ENCODE measurements around the gene PARP15.

Gene PARP15

GRCh38 chr3:122594025-122594424 lies 16.6 kb downstream of the PARP15 start:
- H3K27ac ChIP-seq (ENCODE audit: low read length): no peak overlapping the region
- no peaks in the 10 kb centered on the region for H3K4me1 ChIP-seq (ENCODE audit: control insufficient read depth in 1 of 2, insufficient read depth in 2 of 2, low read length in 2 of 2)
- H3K9me3 ChIP-seq (ENCODE audit: control insufficient read depth in 1 of 2, low read length in 2 of 2): peaks cover 0 to 2% of the 10 kb centered on the region in 2 donors
- H3K4me3 ChIP-seq (ENCODE audit: low read depth in 1 of 2, low read length in 2 of 2): no peak overlapping the region
- H3K36me3 ChIP-seq (ENCODE audit: control insufficient read depth in 1 of 2, insufficient read depth in 2 of 2, low read length in 2 of 2): no peaks in the 10 kb centered on the region
- no peaks in the 10 kb centered on the region for H3K27me3 ChIP-seq (ENCODE audit: low read depth, low read length)

- peaks cover 0 to 2% of the 10 kb centered on the region in 2 donors for H3K9me3 ChIP-seq (ENCODE audit: control insufficient read depth in 1 of 2, low read length in 2 of 2)
- no peak overlapping the region for H3K27ac ChIP-seq (ENCODE audit: low read length)
- H3K4me3 ChIP-seq (ENCODE audit: low read depth in 1 of 2, low read length in 2 of 2): no peak overlapping the region
- H3K36me3 ChIP-seq (ENCODE audit: control insufficient read depth in 1 of 2, insufficient read depth in 2 of 2, low read length in 2 of 2): no peaks in the 10 kb centered on the region
- no peaks in the 10 kb centered on the region for H3K27me3 ChIP-seq (ENCODE audit: low read depth, low read length)
- no peaks in the 10 kb centered on the region for H3K4me1 ChIP-seq (ENCODE audit: control insufficient read depth in 1 of 2, insufficient read depth in 2 of 2, low read length in 2 of 2)
Observed at GRCh38 chr3:122598151-122598550, 20.7 kb downstream of the PARP15 start.

- H3K9me3 ChIP-seq (ENCODE audit: control insufficient read depth in 1 of 2, low read length in 2 of 2): peaks cover 0 to 2% of the 10 kb centered on the region in 2 donors
- no peaks in the 10 kb centered on the region for H3K36me3 ChIP-seq (ENCODE audit: control insufficient read depth in 1 of 2, insufficient read depth in 2 of 2, low read length in 2 of 2)
- H3K4me3 ChIP-seq (ENCODE audit: low read depth in 1 of 2, low read length in 2 of 2): no peak overlapping the region
- no peak overlapping the region for H3K27ac ChIP-seq (ENCODE audit: low read length)
- H3K27me3 ChIP-seq (ENCODE audit: low read depth, low read length): no peaks in the 10 kb centered on the region
- H3K4me1 ChIP-seq (ENCODE audit: control insufficient read depth in 1 of 2, insufficient read depth in 2 of 2, low read length in 2 of 2): no peaks in the 10 kb centered on the region
Observed at GRCh38 chr3:122598556-122598955, 21.1 kb downstream of the PARP15 start.

GRCh38 chr3:122602011-122602710 lies 24.7 kb downstream of the PARP15 start:
- Histone ChIP-seq H3K27ac (ENCODE audit: low read length) (no peak overlapping the region), H3K4me3 (ENCODE audit: low read depth in 1 of 2, low read length in 2 of 2) (no peak overlapping the region), H3K9me3 (ENCODE audit: control insufficient read depth in 1 of 2, low read length in 2 of 2) (no peaks in the 10 kb centered on the region), H3K4me1 (ENCODE audit: control insufficient read depth in 1 of 2, insufficient read depth in 2 of 2, low read length in 2 of 2) (no peaks in the 10 kb centered on the region), H3K27me3 (ENCODE audit: low read depth, low read length) (no peaks in the 10 kb centered on the region), H3K36me3 (ENCODE audit: control insufficient read depth in 1 of 2, insufficient read depth in 2 of 2, low read length in 2 of 2) (no peaks in the 10 kb centered on the region)

GRCh38 chr3:122603056-122603455 lies 25.6 kb downstream of the PARP15 start:
- Histone ChIP-seq H3K9me3 (ENCODE audit: control insufficient read depth in 1 of 2, low read length in 2 of 2) (no peaks in the 10 kb centered on the region), H3K4me3 (ENCODE audit: low read depth in 1 of 2, low read length in 2 of 2) (no peak overlapping the region), H3K4me1 (ENCODE audit: control insufficient read depth in 1 of 2, insufficient read depth in 2 of 2, low read length in 2 of 2) (no peaks in the 10 kb centered on the region), H3K27me3 (ENCODE audit: low read depth, low read length) (no peaks in the 10 kb centered on the region), H3K36me3 (ENCODE audit: control insufficient read depth in 1 of 2, insufficient read depth in 2 of 2, low read length in 2 of 2) (no peaks in the 10 kb centered on the region), H3K27ac (ENCODE audit: low read length) (no peak overlapping the region)

- no peaks in the 10 kb centered on the region for H3K9me3 ChIP-seq (ENCODE audit: control insufficient read depth in 1 of 2, low read length in 2 of 2)
- no peaks in the 10 kb centered on the region for H3K4me1 ChIP-seq (ENCODE audit: control insufficient read depth in 1 of 2, insufficient read depth in 2 of 2, low read length in 2 of 2)
- no peaks in the 10 kb centered on the region for H3K36me3 ChIP-seq (ENCODE audit: control insufficient read depth in 1 of 2, insufficient read depth in 2 of 2, low read length in 2 of 2)
- no peak overlapping the region for H3K27ac ChIP-seq (ENCODE audit: low read length)
- H3K27me3 ChIP-seq (ENCODE audit: low read depth, low read length): no peaks in the 10 kb centered on the region
- H3K4me3 ChIP-seq (ENCODE audit: low read depth in 1 of 2, low read length in 2 of 2): no peak overlapping the region
Observed at GRCh38 chr3:122606330-122606729, 28.9 kb downstream of the PARP15 start.

- no peaks in the 10 kb centered on the region for H3K36me3 ChIP-seq (ENCODE audit: control insufficient read depth in 1 of 2, insufficient read depth in 2 of 2, low read length in 2 of 2)
- H3K27me3 ChIP-seq (ENCODE audit: low read depth, low read length): no peaks in the 10 kb centered on the region
Observed at GRCh38 chr3:122608916-122609315, 31.5 kb downstream of the PARP15 start.

GRCh38 chr3:122609798-122610559 lies 32.5 kb downstream of the PARP15 start:
- Histone ChIP-seq H3K27ac (ENCODE audit: low read length) (no peak overlapping the region), H3K36me3 (ENCODE audit: control insufficient read depth in 1 of 2, insufficient read depth in 2 of 2, low read length in 2 of 2) (no peaks in the 10 kb centered on the region), H3K9me3 (ENCODE audit: control insufficient read depth in 1 of 2, low read length in 2 of 2) (no peaks in the 10 kb centered on the region), H3K4me3 (ENCODE audit: low read depth in 1 of 2, low read length in 2 of 2) (no peak overlapping the region), H3K4me1 (ENCODE audit: control insufficient read depth in 1 of 2, insufficient read depth in 2 of 2, low read length in 2 of 2) (no peaks in the 10 kb centered on the region), H3K27me3 (ENCODE audit: low read depth, low read length) (no peaks in the 10 kb centered on the region)

More at GRCh38 chr3:122608916-122609315, 31.5 kb downstream of the PARP15 start:
- Histone ChIP-seq H3K4me3 (ENCODE audit: low read depth in 1 of 2, low read length in 2 of 2) (no peak overlapping the region), H3K27ac (ENCODE audit: low read length) (no peak overlapping the region), H3K4me1 (ENCODE audit: control insufficient read depth in 1 of 2, insufficient read depth in 2 of 2, low read length in 2 of 2) (no peaks in the 10 kb centered on the region), H3K9me3 (ENCODE audit: control insufficient read depth in 1 of 2, low read length in 2 of 2) (no peaks in the 10 kb centered on the region)

- Histone ChIP-seq H3K9me3 (ENCODE audit: control insufficient read depth in 1 of 2, low read length in 2 of 2) (no peaks in the 10 kb centered on the region), H3K27me3 (ENCODE audit: low read depth, low read length) (no peaks in the 10 kb centered on the region), H3K4me3 (ENCODE audit: low read depth in 1 of 2, low read length in 2 of 2) (no peak overlapping the region), H3K4me1 (ENCODE audit: control insufficient read depth in 1 of 2, insufficient read depth in 2 of 2, low read length in 2 of 2) (no peaks in the 10 kb centered on the region), H3K27ac (ENCODE audit: low read length) (no peak overlapping the region), H3K36me3 (ENCODE audit: control insufficient read depth in 1 of 2, insufficient read depth in 2 of 2, low read length in 2 of 2) (no peaks in the 10 kb centered on the region)
Observed at GRCh38 chr3:122612696-122613095, 35.2 kb downstream of the PARP15 start.

GRCh38 chr3:122615303-122615702 lies 37.9 kb downstream of the PARP15 start:
- Histone ChIP-seq H3K27me3 (ENCODE audit: low read depth, low read length) (no peaks in the 10 kb centered on the region), H3K4me1 (ENCODE audit: control insufficient read depth in 1 of 2, insufficient read depth in 2 of 2, low read length in 2 of 2) (no peaks in the 10 kb centered on the region), H3K9me3 (ENCODE audit: control insufficient read depth in 1 of 2, low read length in 2 of 2) (no peaks in the 10 kb centered on the region), H3K27ac (ENCODE audit: low read length) (no peak overlapping the region), H3K4me3 (ENCODE audit: low read depth in 1 of 2, low read length in 2 of 2) (no peak overlapping the region), H3K36me3 (ENCODE audit: control insufficient read depth in 1 of 2, insufficient read depth in 2 of 2, low read length in 2 of 2) (no peaks in the 10 kb centered on the region)

GRCh38 chr3:122618614-122619013 lies 41.2 kb downstream of the PARP15 start:
- no peak overlapping the region for H3K27ac ChIP-seq (ENCODE audit: low read length)
- H3K27me3 ChIP-seq (ENCODE audit: low read depth, low read length): no peaks in the 10 kb centered on the region
- H3K36me3 ChIP-seq (ENCODE audit: control insufficient read depth in 1 of 2, insufficient read depth in 2 of 2, low read length in 2 of 2): no peaks in the 10 kb centered on the region
- H3K9me3 ChIP-seq (ENCODE audit: control insufficient read depth in 1 of 2, low read length in 2 of 2): no peaks in the 10 kb centered on the region
- H3K4me3 ChIP-seq (ENCODE audit: low read depth in 1 of 2, low read length in 2 of 2): no peak overlapping the region
- no peaks in the 10 kb centered on the region for H3K4me1 ChIP-seq (ENCODE audit: control insufficient read depth in 1 of 2, insufficient read depth in 2 of 2, low read length in 2 of 2)
